UCSD-AML1 (cell line): Measurements from ENCODE around the gene MTOR.
"Not testable (repeated sequence)": the region's sequence is repeated elsewhere in the genome, so short reads cannot be mapped to it uniquely, and the experiment has no call there.

Experiments used
- DNase-seq: peaks from one replicate; lab custom pipeline; 2025; ENCODE audit not compliant: unreplicated experiment; lab: John Stamatoyannopoulos, UW

Gene MTOR

GRCh38 chr1:11067716-11068599 is 194.4 kb downstream of the MTOR start:
- DNase-seq = no peak

- no peak for DNase-seq
Observed at GRCh38 chr1:11065796-11066195, 196.6 kb downstream of the MTOR start.

GRCh38 chr1:11064942-11065341 is 197.4 kb downstream of the MTOR start:
- no peak for DNase-seq

GRCh38 chr1:11063937-11064537 is 198.3 kb downstream of the MTOR start:
- DNase-seq = not testable (repeated sequence)

- DNase-seq = no peak
Observed at GRCh38 chr1:11062965-11063401, 199.4 kb downstream of the MTOR start.

GRCh38 chr1:11061652-11062365 is 200.5 kb downstream of the MTOR start:
- no peak for DNase-seq

- DNase-seq = peak; percentile 94
Observed at GRCh38 chr1:11059968-11060830, 202.2 kb downstream of the MTOR start, which contains the start of gene SRM. SRM (minus strand) TSS chr1:11060018; CDS start chr1:11059943, 75 bp downstream.

- no peak for DNase-seq
Observed at GRCh38 chr1:11059155-11059967, 203.0 kb downstream of the MTOR start.

GRCh38 chr1:11058595-11059154 is 203.7 kb downstream of the MTOR start:
- no peak for DNase-seq

GRCh38 chr1:11058026-11058425 is 204.3 kb downstream of the MTOR start:
- DNase-seq = no peak

- no peak for DNase-seq
Observed at GRCh38 chr1:11057477-11057876, 204.9 kb downstream of the MTOR start.
